Transverse colon (tissue), 4 donors: Measurements from ENCODE around the gene KIAA0753.

Experiments used
- POLR2A ChIP-seq: fragments of 450-650 bp; IDR thresholded peaks from one replicate; pipeline ENCODE4 v1.6.1; 2016; ENCODE audit warnings: antibody characterized with exemption, mild to moderate bottlenecking, moderate library complexity
- POLR2AphosphoS5 ChIP-seq, 3 donors: sonication (generic); formaldehyde crosslinking; IDR thresholded peaks; one replicate each; pipeline ENCODE4 v1.6.1; 2016; ENCODE audit warnings: antibody characterized with exemption in 3 of 3
- TF ChIP-seq, protein P1 (sequence below), 5 experiments: fragments of 200-600 bp in 3 of 5; fragments of 450-650 bp in 2 of 5; sonication (generic) in 3 of 5; IDR thresholded peaks; 1 replicate in 2 of 5; 2 replicates in 3 of 5; pipeline ENCODE4 v1.5.1; 2016 to 2017; ENCODE audit warnings: antibody characterized with exemption in 5 of 5, inconsistent platforms in 3 of 5, mild to moderate bottlenecking in 2 of 5, moderate library complexity in 1 of 5

DNA sequence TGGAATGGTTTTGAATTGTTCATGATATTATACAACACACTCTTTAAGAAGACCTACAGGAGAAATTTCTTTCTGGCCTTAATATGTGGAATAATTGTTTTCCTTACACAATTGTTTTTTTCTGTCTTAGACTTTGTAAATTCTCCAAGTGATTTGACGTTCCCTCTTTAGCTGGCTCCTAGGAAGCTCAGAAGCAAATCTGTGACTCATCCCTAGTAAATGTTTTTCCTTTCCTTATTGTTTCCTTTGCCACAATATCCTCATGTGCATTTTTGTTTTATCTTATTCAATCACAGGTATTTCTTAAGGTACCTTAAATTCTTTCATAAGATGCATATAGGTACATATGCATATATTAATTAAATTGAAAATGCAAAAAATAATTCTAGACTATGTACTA is 13.5 kb downstream of the KIAA0753 start:
- TF ChIP-seq POLR2A = no peak
- no peak for TF ChIP-seq POLR2AphosphoS5 (IDR thresholded peaks at IDR 0.05)
- TF ChIP-seq, protein P1, sequence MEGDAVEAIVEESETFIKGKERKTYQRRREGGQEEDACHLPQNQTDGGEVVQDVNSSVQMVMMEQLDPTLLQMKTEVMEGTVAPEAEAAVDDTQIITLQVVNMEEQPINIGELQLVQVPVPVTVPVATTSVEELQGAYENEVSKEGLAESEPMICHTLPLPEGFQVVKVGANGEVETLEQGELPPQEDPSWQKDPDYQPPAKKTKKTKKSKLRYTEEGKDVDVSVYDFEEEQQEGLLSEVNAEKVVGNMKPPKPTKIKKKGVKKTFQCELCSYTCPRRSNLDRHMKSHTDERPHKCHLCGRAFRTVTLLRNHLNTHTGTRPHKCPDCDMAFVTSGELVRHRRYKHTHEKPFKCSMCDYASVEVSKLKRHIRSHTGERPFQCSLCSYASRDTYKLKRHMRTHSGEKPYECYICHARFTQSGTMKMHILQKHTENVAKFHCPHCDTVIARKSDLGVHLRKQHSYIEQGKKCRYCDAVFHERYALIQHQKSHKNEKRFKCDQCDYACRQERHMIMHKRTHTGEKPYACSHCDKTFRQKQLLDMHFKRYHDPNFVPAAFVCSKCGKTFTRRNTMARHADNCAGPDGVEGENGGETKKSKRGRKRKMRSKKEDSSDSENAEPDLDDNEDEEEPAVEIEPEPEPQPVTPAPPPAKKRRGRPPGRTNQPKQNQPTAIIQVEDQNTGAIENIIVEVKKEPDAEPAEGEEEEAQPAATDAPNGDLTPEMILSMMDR (IDR thresholded peaks at IDR 0.05) = no peak
